GM21723 (cell line): ENCODE data around the gene WDR27.
"Not testable (repeated sequence)": the region's sequence is repeated elsewhere in the genome, so short reads cannot be mapped to it uniquely, and the experiment has no call there.

ENCODE experiments used
- ATAC-seq: cut with Tn5 transposase; IDR thresholded peaks from one replicate; pipeline ENCODE4 v1.9.1; 2021; ENCODE audit warnings: mild to moderate bottlenecking, moderate library complexity; ENCODE audit not compliant: unreplicated experiment

Gene WDR27

GRCh38 chr6:169710009-169710408, 8.2 kb upstream of the WDR27 start:
- ATAC-seq, result no peak

GRCh38 chr6:169709293-169709692, 7.5 kb upstream of the WDR27 start:
- peak; percentile 50 for ATAC-seq

- no peak for ATAC-seq
Measured at GRCh38 chr6:169707772-169708171, 5.9 kb upstream of the WDR27 start.

- ATAC-seq, result peak; percentile 12
Measured at GRCh38 chr6:169702840-169703246, 1.0 kb upstream of the WDR27 start.

- peak; percentile 20 for ATAC-seq
Measured at GRCh38 chr6:169701311-169701953, 397 bp downstream of the WDR27 start.

GRCh38 chr6:169700296-169700695, 1.5 kb downstream of the WDR27 start:
- ATAC-seq, result no peak

GRCh38 chr6:169697115-169697514, 4.7 kb downstream of the WDR27 start:
- not testable (repeated sequence) for ATAC-seq

- ATAC-seq, result no peak
Measured at GRCh38 chr6:169695131-169695530, 6.7 kb downstream of the WDR27 start.

GRCh38 chr6:169692516-169692915, 9.3 kb downstream of the WDR27 start:
- no peak for ATAC-seq

- no peak for ATAC-seq
Measured at GRCh38 chr6:169691260-169691659, 10.6 kb downstream of the WDR27 start.

GRCh38 chr6:169689287-169689686, 12.5 kb downstream of the WDR27 start:
- ATAC-seq, result no peak

GRCh38 chr6:169685860-169686259, 16.0 kb downstream of the WDR27 start:
- no peak for ATAC-seq

- ATAC-seq, result no peak
Measured at GRCh38 chr6:169684056-169684455, 17.8 kb downstream of the WDR27 start.

- no peak for ATAC-seq
Measured at GRCh38 chr6:169678342-169678741, 23.5 kb downstream of the WDR27 start.

- no peak for ATAC-seq
Measured at GRCh38 chr6:169677096-169677495, 24.7 kb downstream of the WDR27 start.

- ATAC-seq, result no peak
Measured at GRCh38 chr6:169675011-169675410, 26.8 kb downstream of the WDR27 start.

GRCh38 chr6:169671563-169671962, 30.3 kb downstream of the WDR27 start:
- ATAC-seq, result no peak

- no peak for ATAC-seq
Measured at GRCh38 chr6:169669889-169670288, 31.9 kb downstream of the WDR27 start.

- ATAC-seq, result no peak
Measured at GRCh38 chr6:169669147-169669546, 32.7 kb downstream of the WDR27 start.

GRCh38 chr6:169668203-169668847, 33.5 kb downstream of the WDR27 start:
- no peak for ATAC-seq

GRCh38 chr6:169667716-169668115, 34.1 kb downstream of the WDR27 start:
- ATAC-seq, result no peak

- no peak for ATAC-seq
Measured at GRCh38 chr6:169666441-169666840, 35.4 kb downstream of the WDR27 start.

- ATAC-seq, result no peak
Measured at GRCh38 chr6:169665289-169665688, 36.5 kb downstream of the WDR27 start.
